ENCODE results near the gene HHATL.

The HHATL gene

DNA sequence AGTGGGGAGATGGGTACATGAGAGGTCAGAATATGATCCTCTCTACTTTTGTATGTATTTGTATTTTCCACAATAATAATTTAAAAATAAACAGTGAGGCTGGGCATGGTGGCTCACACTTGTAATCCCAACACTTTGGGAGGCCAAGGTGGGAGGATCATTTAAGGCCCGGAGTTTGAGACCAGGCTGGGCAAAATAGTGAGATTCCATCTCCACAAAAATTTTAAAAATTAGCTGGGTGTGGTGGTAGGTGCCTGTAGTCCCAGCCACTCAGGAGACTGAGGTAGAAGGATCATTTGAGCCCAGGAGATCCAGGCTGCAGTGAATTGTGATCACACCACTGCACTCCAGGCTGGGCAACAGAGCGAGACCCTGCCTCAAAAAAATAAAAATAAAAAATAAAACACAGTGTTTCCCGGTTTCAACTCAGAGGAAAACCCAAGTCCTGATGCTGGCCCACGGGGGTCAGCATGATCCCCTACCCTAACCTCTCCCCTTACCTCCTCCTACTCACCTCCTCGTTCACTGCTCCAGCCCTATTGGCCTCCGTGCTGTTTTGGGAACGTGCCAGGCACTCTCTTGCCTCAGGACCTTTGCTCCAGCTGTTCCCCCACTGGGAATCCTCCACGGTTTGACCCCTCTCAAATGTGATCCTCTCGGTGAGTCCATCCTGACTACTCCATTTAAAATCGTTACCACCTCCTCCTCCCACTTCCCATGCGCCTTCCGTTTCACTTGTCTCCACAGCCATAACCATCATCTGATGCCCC, 20.1 kb downstream of the HHATL start:
- DNase-seq, result no peak

DNA sequence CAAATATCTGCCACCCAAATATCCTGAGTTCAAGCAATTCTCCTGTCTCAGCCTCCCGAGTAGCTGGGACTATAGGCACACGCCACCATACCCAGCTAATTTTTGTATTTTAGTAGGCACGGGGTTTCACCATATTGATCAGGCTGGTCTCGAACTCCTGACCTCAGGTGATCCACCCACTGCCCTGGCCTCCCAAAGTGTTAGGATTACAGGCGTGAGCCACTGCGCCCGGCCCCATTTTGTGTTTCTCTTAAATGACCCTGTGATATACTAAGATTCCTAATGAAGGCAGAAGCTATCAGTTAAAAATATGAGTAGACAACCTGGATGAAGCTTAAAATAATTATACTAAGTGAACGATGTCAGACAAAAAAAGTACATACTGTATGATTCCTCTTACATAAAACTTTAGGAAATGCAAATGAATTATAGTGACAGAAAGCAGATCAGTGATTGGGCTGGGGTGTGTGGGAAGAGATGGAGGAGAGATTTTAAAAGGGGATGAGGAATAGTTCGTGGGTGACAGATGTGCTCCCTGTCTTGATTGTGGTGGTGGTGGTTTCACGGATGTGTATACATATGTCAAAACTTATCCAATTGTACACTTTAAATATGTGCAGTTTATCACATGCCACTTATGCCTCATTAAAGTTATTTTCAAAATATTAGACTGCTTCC, 21.1 kb downstream of the HHATL start:
- DNase-seq, result no peak

DNA sequence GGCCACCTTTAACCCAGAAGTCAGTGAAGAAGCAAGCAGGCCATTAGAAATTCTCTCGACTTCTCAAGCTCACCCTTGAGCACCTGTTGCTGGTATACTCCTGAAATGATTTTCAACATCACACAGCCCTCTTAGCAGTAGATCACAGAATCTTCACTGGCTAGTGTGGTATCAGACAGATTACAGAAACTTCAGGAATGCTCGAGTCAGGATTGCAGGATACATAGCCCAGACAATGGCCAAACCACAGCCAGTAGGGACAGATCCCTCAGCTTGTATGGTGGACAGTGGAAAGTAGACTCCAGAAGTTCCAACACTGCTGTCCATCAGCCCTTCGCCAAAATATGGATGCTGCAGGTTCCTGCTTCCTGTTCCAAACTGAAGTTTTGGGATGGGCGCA, 21.8 kb downstream of the HHATL start:
- DNase-seq, result no peak

DNA sequence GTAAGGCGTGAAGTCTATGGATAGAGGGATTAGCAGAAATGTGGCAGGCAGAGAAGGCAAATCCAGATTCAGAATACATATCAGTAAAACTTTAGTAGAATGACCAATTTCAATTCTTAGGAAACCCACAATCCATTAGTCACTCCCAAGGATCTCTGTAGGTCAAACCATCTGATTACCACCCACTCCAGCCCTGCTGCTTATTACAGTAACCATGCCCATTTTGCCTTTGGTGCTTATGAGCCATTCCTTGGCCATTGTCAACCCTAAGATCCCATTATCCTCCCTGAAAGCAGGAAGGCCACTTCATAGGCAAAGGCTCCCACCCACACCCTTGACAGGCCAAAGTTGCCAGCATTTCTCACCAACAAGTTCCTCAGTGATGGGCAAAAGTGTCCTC, 22.3 kb downstream of the HHATL start:
- no peak for DNase-seq

DNA sequence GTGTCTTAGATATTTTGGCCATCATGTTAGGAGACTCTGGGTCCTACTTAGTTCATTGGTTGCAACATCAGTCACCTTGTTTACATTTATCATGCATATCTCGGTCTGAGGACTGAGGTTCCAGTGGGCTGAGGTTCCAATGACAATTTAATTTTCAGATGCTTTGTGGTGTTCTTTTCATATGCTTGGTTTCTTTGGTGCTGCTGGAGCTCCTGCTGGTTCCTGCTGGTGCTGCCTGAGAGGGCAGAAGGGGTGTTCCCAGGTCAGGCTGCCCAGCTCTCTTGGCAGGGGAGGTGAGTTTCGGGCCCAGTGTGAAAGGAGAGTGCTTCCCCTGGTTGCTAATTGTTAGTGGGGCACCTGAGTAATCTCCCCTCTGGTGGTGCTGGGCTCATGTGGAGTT, 24.2 kb downstream of the HHATL start:
- no peak for DNase-seq

DNA sequence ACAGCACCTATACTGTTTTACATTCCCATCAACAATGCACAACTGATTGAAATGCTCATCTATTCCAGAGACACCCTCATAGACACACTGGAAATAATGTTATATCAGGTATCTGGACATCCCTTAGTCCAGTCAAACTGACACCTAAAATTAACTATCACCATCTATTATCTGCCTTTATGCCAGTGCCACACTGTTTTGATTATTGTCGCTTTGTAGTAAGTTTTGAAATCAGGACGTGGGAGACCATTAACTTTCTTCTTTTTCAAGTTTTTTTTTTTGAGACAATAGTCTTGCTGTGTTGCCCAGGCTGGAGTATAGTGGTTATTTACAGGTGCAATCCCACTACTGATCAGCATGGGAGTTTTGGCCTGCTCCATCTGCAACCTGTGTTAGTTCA, 26.7 kb downstream of the HHATL start:
- DNase-seq, result no peak

DNA sequence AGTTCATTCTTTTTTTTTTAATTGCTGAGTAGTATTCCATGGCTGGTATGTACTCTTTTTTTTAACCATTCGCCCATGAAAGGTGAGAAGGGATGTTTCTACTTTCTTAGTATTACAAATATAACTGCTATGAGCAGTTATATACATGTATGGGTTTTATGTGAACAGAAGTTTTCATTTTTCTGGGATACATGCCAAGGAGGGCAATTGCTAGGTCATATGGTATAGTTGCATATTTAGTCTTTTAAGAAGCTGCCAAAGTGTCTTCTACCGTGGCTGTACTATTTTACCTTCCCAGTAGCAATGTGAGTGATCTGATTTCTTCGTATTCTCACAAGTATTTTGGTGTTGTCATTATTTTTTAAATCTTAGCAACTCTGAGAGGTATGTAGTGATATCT, 28.5 kb downstream of the HHATL start:
- no peak for DNase-seq

DNA sequence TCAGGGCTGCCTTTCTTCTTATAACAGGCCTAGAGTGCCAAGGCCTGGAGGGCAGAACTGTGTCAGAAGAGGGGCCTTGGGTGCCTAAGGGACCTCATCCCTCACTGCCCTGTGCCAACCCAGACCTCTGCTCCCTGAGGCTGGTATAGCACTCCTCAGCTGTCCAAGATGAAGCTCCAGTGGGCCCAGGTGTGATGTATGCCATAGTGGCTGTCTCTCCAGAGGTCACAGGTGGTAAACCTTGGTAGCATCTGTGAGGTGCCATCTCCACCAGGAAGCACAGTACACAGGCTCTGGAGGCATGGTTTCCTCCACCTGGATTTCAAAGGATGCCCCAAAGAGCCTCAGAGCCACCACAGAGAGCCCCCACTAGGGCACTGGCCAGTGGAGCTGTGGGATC, 29.5 kb downstream of the HHATL start:
- DNase-seq, result no peak

DNA sequence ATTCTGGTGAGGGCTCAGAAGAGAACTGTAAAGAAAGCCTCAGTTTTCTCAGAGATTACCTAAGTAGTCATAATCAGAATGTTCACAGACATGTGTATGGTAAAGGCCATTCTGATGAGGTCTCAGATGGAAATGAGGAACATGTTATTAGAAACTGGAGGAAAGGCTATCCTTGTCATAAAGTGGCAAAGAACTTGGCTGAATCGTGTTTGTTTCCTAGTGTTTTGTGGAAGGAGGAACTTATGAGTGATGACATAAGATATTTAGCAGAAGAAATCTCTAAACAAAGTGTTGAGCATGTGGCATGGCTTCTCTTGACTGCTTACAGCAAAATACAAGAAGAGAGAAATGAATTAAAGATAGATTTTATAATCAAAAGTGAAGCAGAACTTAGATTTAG, 30.1 kb downstream of the HHATL start:
- DNase-seq, result no peak

DNA sequence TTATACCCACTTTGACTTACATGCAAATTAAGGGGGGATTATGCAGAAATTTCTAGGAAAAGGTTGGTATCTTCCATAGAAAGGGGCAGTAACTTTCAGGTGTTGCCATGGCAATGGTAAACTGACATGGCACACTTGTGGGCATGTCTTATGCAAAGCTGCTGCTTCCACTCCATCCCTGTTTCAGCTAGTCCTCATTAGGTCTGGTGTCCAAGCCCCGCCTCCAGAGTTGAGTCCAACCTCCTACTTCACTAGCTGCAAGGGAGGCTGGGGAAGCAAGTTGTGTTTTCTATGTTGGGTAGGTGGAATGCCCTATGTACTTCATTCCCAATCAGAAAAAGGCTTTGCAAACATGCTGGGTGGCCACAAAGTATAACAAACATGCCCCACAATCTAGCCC, 31.9 kb downstream of the HHATL start:
- DNase-seq, result no peak

DNA sequence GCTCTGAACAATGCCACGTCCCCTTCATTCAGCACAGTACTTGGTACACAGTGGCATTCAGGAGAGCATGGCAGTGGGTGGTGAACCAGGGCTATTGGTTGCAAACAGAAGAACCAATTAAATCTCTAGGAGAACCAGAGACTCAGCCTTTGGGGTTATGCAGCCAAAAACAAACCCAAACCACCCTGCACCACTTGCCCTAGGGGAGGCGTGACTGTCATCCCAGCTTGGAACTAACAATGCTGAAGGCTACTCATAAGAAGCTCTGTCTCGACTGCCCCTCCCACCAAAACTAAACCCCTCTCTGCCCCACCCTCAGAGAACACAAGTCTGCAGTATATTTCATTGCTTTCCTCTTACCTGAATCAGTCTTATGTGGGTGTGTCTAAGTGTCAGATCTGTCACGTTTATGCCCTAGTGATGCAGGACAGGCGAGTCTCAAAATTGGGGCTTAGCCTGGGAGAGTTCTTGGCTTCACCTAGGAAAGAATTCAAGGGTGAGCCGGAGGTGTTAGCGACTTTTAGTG, 32.5 kb downstream of the HHATL start:
- no peak for DNase-seq

DNA sequence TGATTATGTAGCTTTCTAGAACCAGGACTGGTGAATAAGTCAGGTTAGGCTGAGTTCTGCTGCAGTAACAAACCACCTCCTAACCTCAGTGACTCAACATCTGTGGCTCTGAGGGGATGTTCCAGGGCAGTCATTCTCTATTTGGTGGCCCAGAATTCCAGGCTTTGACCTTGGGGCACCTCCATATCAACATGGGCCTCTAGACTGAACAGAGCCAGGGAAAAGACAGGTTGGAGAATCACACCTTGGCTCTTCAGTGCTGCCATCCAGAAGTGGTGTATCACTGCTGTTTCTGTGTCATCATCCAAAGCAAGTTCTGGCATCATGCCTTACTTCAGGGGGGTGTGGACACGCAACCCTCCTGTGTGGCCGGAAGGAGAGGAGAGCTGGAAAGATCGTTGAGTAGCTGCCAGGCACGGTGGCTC, 33.8 kb downstream of the HHATL start:
- DNase-seq, result no peak

DNA sequence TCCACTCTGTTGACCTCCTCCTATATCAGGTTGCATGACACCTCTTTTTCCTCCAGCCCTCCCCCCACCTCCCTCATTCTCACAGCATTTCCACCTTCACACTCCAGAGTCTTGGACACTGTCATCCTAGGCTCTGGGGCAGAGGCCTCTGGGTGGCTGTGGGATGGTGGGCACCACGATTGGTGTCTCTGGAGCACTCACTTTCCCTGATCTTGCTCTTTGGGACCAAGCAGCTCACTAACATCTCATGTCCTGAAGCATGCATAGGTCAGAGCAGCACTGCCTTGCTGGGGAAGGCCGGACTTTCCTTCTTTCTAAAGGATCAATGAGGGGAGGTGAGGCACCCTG, 34.2 kb downstream of the HHATL start:
- DNase-seq, result no peak

DNA sequence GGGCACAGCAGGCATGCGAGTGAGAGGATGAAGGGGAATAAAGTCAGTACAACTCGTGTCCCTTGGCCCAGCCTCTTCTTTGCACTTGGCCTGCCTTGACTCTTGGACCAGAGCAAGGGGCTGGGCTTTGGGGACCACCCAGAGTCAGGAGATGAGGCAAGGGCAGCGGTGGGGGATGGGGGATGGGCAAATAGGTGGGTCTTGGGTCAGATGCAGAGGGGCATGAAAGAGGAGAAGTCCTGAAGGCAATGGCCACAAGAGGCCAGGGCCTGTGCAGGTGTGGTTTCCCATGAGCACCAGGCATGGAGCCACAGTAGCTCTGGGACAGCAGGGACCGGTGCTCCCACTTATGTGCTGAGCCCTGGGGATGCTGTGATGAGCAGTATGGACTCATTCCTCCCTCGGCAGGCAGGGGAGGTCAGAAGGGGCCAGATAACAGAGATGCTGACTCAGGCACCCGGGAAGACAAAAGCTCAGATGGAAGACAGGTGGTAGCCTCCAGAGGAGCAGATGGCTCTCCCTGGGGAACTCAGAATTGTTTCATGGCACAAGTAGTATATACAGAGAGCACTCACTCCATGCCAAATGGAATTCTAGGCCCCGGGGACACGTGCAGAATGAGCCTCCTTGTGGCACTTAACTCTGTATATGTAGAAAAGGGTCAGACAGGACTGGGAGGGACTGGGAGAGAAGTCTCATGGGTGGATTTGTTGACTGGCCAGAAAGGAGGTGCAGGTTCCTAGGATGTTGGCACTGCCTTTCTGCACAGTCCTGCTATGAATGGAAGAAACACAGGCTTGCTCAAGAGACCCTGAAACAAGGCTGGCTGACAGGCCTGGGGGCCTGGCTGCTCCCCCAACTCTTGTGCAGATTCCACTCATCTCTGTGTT, 34.8 kb downstream of the HHATL start:
- no peak for DNase-seq

DNA sequence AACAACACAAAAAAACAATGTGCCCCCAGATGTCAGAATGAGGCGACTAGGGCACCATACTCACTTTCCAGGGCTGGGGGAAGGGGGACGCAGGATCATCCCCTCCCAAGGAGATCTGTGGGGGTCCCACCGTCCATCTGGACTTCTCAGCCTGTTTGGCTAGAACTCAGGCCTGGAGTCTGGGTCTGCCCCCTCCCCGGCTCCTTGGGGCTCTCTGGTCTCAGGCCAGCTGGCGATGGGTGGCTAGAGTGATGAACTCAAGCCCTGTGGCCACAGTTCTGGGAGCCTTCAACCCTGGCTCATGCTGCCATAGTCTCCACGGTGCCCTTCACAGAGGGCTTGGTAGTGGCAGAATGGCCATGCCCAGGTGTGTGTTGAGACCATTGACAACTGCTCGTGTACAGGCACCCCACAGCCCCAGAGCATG, 35.5 kb downstream of the HHATL start:
- DNase-seq, result no peak

DNA sequence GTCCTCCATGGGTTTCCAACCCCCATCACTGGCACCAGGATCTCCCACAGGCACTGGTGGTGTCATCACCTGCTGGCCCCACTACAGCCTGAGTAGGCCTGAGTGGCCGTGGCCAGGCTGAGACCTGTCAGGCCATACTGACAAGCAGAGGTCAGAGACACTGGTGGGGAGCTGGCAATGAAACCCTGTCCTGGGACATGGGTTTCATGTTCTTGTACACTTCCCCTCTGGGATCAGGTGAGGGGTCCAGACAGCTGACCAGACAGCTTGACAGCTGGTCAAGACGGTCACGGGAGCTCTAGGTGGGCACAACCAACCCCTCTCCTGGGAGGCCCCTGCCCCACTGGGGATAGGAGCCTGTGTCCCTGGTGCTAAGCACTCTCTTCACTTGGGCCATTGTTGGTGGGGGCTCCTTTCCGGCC, 36.0 kb downstream of the HHATL start:
- DNase-seq, result no peak

DNA sequence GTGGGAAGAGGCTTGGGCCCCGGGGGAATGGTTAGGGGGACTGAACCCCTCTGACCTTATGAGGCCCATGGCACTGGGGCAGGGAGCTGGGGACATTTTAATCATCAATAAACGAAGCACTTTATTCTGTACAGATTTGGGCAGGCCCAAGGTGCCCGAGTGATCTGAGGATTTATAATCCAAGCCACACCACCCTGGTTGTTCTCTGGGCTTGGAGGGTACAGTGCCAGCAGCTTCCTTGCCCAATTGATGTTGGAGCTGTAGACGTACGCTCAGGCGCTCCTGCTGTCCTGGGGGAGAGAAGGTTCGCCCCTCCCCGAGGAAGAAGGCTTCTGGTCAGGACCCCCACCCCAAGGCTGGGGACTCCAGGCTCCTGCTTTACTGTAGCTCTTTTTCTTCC, 36.6 kb downstream of the HHATL start:
- DNase-seq, result no peak

DNA sequence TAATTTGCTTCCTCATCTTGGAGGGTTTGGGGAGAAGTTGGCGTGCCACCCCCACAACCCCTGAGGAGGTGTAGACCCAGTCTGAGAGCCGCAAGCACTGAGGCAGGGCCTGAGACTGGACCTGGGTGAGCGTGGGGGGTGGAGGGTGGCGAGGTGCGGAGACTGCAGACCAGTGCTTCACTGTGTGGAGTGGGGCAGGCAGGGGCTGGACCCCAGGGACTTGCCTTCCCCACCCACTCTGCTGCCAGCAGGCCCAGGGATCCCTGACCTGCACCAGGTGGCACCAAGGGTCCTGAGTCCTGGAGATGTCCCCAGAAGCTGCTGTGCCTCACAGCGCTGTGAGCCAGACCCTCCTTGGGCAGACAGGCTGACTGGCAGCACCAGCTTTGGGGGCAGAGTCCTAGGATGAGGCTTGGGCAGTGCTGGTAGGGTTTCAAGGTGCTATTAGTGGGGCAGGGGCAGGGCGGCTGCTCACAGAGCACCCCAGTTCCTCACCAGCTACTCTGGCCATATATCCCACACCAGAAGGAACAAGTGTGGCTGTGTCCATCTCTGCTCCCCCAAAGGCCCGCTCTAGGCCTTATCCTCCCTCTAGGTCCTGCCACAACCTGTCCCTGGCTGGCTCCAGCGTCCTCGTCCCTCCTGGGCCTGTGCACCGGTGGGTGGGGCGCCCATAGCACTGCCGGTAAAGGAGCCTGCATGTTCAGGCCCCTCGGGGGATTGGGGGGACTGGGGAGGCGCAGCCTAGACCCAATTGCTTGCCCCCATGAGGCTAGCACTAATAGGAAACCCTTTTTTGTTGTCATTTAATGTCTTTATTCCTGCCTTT, 37.3 kb downstream of the HHATL start:
- DNase-seq, result no peak

DNA sequence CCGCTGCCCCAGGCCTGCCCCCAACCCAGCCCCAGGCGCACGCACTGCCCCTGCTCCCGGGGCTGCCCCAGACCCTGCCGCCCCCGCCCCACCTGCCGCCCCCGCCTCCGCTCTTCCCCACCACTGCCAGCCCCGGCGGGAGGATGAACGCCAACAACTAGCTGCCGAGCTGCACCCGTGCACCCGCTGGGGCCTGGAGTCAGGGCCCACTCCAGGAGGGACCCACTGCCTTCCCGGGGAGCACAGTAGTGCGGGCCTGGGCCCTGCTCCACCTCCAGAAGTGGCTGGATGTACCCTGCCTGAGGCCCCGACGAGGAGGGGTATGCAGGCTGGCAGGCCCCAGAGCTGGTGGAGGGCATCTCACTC, 38.2 kb downstream of the HHATL start:
- DNase-seq, result no peak

DNA sequence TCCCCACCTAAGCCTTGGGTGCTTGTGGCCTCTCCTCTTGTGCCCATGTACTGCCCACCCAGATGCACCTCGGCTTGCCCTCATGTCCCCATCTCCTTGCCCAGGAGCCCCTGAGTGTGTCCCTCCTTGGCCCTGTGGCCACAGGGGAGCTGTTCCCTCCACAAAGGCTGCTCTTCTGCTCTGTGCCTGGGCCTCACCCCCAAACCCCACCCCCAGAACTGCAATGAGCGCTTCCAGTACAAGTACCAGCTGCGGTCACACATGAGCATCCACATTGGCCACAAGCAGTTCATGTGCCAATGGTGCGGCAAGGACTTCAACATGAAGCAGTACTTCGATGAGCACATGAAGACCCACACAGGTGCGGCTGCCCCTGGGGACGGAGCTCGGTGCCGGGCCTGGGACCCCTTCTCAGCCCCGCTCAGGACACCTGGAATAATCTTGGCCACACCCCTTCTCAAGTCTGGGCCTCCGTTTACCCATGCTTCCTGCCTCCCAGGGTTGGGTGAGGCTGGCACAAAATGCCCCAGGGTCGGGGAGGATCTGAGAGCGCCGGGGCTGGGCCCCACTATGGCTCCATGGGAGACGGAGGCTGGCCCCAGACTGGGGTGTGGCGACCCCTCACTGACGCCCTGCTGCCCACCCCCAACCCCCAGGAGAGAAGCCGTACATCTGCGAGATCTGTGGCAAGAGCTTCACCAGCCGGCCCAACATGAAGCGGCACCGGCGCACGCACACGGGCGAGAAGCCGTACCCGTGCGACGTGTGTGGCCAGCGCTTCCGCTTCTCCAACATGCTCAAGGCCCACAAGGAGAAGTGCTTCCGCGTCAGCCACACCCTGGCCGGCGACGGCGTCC, 38.8 kb downstream of the HHATL start:
- DNase-seq, result no peak

DNA sequence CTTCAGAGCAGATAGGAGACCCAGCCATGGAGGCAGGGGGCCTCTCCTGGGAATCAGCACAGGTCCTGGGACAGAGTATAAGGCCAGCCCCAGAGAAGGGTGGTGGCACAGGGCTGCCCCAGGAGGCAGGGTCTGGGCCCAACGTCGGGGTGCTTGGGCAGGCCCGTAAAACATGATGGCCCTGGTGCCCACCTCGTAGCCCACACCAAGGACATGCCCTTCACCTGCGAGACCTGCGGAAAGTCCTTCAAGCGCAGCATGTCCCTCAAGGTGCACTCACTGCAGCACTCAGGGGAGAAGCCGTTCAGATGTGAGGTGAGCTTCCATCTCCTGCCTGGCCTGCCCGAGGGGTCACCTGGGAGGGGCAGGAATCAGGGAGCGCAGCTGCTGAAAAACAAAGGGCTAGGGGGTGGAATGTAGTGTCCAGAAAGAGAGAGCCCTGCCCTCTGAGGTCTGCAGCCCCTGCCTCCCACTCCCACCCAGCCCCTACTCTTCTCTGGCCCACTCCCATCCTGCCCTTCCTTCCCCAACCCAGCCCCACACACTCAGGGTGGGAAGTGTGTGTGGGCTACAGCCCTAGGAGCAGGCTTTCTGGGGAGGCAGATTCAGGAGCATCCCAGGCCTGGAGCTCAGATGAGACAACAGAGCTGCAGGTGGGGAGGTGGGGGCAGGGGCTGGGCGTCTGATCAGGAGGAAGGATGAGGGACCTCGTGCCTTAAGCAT, 39.6 kb downstream of the HHATL start:
- DNase-seq, result no peak

Data from NCI-H1436 (cell line).